NCI-H1092 treated with DMSO at 0.1 percent for 48 hours (cell line): ENCODE data around the gene INSIG2.

ENCODE experiments used
- DNase-seq: peaks from one replicate; lab custom pipeline; 2025; lab: John Stamatoyannopoulos, UW

INSIG2 gene

DNA sequence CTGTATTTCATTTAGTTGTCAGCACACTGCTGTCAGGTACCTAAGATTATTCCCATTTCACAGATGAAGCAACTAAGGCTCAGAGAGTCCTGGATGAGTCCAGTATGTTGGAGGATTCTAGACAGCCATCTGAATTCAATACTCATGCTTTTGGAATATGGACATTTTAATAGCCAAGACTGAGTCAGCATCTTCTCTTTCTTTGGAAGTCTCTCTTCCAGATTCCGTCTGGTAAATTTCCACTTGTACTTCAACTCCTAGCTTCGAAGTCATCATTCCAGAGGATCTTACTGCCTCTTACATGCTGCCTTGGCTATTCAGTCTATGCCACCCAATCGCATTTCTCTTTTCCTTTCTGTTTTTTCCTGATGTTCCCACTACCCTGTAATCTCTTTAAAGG lies 40.6 kb downstream of the INSIG2 start:
- DNase-seq, result no peak

DNA sequence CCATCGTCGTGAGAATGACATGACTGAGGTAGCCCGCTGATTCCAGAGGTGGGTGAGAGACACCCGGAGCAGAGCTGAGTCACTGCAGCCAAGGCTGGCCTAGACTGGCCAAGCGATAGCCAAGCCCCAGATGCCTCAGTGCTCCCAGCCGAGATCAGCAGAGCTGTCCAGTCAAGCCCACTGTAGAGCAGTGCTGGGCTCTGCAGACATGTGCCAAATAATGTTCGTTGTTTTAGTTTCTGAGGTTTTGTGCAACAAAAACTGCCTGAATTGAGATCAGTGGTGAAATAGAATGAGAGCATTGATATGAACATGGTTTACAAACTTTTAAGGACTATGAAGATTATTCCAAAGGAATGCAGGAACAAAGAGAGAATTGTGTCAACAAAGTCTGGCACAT lies 42.1 kb downstream of the INSIG2 start:
- no peak for DNase-seq

DNA sequence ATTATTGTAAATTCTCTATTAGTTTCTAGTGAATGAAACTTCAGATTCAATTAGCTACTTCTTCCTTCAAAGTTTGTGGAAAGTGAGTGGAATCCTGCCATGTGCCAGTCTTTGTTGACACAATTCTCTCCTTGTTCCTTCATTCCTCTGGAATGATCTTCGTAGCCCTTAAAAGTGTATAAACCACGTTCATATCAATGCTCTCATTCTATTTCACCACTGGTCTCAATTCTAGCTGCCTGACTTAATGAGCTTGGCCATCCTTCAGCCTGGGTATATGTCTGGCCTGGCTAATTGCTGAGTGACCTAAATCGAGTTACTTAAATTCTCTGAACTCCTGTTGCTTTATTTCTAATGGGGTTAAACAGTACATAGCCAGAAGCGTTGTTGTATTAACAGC lies 43.5 kb downstream of the INSIG2 start:
- DNase-seq, result no peak

DNA sequence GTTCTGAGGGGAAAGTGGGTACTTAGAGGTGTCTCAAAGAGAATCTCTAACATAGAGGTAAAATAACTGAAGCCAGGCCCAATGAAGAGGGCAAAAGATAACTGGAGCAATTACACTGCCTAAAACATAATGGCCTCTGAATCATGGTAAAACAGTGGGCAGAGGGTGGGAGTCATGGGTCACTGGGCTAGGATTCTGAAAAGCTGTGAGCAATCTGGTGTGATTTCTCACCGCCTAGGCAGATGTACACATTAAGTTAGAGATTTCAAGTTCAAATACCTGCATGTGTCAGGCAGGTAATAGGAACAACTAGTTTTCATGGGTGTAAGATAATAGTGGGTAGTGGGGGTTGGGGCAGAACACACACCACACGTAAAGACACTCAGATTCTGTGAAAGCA lies 45.6 kb downstream of the INSIG2 start:
- DNase-seq, result no peak

DNA sequence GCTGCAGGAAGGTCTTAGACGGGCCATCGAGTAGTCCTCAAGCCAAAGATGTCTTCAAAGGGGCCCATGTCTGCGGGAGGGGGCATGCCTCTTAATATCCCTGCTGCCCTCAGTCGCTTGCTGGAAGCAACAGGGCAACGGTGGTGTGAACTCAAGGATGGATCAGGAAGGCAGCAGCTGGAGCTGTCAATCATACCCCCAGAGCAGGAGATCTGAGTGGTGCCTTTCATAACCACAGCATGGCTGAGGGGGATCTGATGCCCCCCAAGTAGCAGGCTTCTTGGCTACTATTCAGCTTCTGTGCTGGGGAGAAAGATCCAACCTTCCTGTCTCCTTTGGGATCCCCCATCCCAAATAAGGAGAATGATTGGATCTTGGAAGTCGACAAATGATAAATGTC lies 46.4 kb downstream of the INSIG2 start:
- no peak for DNase-seq

DNA sequence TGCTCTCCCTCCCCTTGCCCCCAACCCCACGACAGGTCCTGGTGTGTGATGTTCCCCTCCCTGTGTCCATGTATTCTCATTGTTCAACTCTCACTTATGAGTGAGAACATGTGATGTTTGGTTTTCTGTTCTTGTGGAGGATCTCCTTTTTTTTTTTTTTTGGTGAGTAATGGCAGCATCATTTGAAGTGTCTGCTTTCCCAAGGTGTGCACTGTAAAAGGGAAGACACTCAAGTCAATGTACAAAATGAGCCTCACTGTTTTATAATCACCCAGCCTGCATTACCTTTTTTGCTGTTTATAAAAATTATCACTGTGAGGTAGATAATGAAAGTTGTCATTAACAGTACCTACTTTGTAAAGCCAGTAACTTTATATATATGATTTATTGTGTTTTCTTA lies 56.9 kb downstream of the INSIG2 start:
- no peak for DNase-seq

DNA sequence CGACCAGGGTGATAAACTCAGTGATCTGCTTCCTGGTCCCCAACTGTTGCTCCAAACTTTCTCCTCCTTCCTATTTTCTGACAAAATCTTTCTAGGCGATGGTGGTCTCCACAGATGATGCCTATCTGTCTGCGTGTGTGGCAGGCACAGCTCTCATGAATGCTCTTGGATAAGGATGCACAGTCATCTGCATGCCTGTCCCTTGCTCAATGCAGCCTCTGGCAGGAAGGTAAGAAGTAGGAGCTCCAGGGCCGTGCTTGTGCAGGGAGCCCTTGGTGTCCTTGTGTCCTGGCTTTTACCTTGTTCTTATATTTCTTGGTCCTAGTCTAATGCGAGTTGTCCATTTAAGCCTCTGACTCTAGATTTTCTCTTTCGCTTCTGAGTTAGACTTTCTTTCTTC lies 57.5 kb downstream of the INSIG2 start:
- no peak for DNase-seq

DNA sequence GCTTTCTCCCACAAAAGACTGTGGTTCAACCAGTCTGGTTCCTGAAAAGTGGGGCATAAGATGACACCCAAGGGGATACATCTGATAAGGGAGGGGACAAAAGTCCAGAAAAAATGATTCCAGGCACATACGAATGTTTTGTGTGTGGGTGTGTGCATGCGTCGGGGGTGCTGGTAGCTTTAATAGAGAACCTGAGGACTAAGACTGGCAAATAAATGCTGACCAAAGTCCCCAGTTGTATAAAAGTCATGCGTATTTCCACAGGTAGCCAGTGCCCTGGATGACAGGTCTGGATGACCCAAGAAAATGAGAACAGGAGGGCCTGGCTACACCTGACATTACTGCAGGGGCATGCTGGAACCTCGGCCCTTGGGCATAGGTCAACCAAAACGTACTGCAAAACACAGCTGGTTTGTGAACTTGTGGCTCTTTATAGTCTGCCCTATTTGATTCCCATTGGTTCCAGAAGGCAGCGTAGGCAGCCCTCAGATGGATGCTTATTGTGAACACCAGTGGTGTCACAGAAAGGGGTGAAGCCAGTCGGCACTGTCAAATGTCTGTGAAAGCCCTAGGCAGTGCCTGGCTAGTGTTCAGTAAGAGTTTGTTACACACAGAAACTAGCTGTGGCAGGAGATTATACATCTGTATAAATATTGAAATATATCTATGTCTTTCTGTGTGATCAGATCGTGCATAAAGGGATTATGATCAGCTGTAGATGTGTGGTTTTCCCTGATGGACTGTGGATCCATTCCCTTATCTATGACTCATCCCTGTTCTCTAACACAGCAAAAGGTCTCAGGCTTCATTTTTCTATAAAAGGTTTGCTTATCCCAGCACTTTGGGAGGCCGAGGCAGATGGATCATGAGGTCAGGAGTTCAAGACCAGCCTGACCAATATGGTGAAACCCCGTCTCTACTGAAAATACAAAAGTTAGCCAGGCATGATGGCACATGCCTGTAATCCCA lies 58.3 kb downstream of the INSIG2 start:
- no peak for DNase-seq

DNA sequence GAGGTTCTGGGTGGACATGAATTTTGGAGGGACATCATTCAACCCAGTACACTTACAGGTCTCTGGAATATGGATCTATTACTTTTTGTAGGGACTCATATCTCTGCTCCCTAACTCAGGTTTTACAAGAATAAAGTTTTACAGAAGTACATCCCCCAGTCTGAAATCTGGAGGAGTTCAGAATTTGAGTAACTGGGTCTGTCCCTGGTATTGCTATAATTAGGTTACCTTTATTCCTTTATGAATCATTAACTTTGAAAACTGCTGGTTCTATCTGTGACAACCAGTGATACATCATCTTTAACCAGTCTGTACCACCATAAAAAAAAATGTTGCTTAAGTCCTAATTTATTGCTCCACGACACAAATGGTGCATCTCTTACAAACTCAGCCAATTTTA lies 59.9 kb downstream of the INSIG2 start:
- no peak for DNase-seq

DNA sequence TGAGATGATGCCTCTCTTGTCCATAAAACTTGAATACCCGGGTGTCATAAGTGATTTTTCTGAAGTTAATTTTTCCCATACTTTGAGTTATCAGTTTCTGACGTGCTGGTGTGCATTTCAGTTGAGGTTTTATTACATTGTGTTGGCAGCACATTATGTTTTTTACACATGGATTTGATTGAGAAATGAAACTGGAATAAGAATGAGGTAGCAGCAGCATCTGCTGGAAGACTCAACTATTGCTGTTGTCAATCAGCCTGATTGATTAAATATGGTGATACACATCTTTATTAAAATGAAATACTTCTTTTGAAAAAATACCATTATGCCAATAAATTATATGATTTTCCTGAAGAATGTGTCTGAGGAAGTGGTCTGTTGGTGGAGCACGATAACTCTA lies 60.5 kb downstream of the INSIG2 start:
- no peak for DNase-seq

DNA sequence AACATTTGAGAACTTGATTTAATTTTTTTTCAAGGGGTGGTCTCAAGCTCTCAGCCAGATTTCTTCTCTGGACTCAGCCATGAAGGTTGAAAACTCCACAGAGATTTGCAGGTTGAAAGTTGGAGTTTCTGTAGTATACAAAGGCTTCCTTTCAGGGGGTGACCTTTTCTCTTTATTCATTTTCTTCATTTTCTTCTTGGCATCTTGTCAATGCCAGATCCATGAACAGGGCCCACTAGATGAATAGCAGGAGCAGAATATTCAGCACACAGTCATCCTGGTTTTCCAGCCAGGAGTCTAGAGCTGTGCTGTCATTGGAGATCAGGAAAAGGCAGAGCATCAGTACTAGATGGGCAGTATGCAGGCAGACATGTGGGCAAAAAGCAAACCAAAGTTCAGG lies 62.0 kb downstream of the INSIG2 start:
- no peak for DNase-seq

DNA sequence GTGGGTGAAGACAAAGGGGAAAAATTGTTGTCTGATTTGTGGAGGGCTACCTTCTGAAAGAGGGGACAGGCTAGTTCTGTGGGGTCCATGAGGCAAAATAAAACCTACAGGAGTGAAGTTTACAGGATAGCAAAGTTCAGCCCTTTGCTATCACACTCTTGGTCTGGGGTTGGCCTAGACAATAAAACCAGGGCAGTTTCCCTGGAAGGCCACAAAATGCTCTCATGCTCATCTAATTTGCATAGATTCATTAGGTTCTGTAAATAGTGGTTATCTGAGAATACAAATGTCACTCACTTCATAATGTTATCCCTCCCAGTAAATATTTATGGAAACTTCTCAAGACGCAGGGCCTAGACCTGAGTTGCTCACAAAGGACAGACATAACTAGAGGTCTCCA lies 63.6 kb downstream of the INSIG2 start:
- DNase-seq, result no peak

DNA sequence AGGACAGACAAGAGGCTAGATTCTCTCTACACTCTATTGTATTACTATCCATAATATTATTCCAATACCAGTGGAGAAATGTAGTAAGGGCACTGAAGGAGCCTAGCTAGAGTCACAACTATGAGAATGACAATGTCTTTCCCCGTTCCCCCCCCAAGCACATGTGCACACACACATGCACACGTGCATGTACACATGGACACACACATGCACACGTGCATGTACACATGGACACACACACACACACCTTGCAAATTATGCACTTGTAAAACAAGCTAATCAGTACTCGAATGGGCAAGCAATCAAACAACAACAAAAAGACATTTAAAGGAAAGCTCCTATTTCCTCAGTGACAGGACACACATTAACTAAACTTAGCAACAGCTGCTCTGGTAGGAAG lies 65.2 kb downstream of the INSIG2 start:
- no peak for DNase-seq

DNA sequence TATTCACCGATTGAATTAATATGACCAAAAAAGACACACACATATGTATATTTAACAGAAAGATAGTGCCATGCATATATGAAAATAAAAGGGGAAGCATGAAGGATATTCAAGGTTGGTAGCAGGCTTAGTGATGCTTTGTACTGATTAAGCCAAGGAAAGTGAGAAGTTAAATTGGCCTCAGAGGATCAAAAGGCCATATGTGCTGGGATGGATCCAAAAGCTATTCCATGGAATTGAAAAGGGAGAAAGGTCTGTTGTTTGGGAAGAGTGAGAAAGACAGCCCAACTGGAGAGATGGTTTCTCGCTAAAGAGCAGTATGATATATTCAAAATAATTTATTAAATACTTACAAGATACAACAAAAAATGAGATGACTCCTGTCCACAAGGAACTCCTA lies 65.9 kb downstream of the INSIG2 start:
- no peak for DNase-seq
